H1 (cell line): Measurements from ENCODE around the gene LMX1B. TPM values are rescaled to one million over a fixed set of nuclear protein-coding genes. Genes with fewer than 3 reads are reported as not detected.

Source experiments
- CTCF ChIA-PET: fragments of 300-600 bp; sonication (Branson Sonifier 250); formaldehyde crosslinking; loops from one replicate; lab custom pipeline; 2021; ENCODE audit not compliant: partially characterized antibody; lab: Charles Lee
- POLR2A ChIA-PET: fragments of 300-600 bp; sonication (Branson Sonifier 250); formaldehyde crosslinking; loops from one replicate; lab custom pipeline; 2021; ENCODE audit warnings: inconsistent platforms; ENCODE audit not compliant: partially characterized antibody; lab: Charles Lee
- DNase-seq, 2 experiments: peaks; one replicate each; pipeline versions ENCODE4 v3.0.0 to v3.0.0-alpha.2; 2010 to 2022; ENCODE audit warnings: low spot score in 2 of 2, low read depth in 1 of 2, mixed read lengths in 1 of 2
- FAIRE-seq: peaks from 2 replicates; lab custom pipeline; 2011; peaks lifted over from hg19 to GRCh38; lab: Jason Lieb, UNC
- H2AFZ ChIP-seq: 2 replicates; pipeline ENCODE4 v1.8.1; 2012; ENCODE audit warnings: low read length, inconsistent platforms
- H2AK5ac ChIP-seq: 2 replicates; pipeline ENCODE4 v1.6.1; 2013; ENCODE audit warnings: low read depth, low read length
- H2BK120ac ChIP-seq: replicated peaks from 2 replicates; pipeline ENCODE3; 2013; ENCODE audit warnings: low read depth, low read length, inconsistent platforms
- H2BK12ac ChIP-seq: 2 replicates; pipeline ENCODE4 v1.6.1; 2013; ENCODE audit warnings: low read depth, low read length
- H2BK15ac ChIP-seq: 2 replicates; pipeline ENCODE4 v1.6.1; 2013; ENCODE audit warnings: low read length
- H2BK20ac ChIP-seq: 2 replicates; pipeline ENCODE4 v1.6.1; 2013; ENCODE audit warnings: low read length
- H2BK5ac ChIP-seq: 2 replicates; pipeline ENCODE4 v1.6.1; 2013; ENCODE audit warnings: low read depth, low read length
- H3K14ac ChIP-seq: 2 replicates; pipeline ENCODE4 v1.6.1; 2013; ENCODE audit warnings: inconsistent platforms; ENCODE audit not compliant: insufficient read length
- H3K18ac ChIP-seq: 2 replicates; pipeline ENCODE4 v1.6.1; 2013; ENCODE audit warnings: low read length; ENCODE audit errors: extremely low read depth
- H3K23ac ChIP-seq: 2 replicates; pipeline ENCODE4 v1.6.1; 2013; ENCODE audit warnings: inconsistent platforms; ENCODE audit not compliant: insufficient read length
- H3K23me2 ChIP-seq: 2 replicates; pipeline ENCODE4 v1.6.1; 2013; ENCODE audit warnings: low read depth, low read length
- H3K27ac ChIP-seq: 2 replicates; pipeline ENCODE4 v1.6.1; 2011; ENCODE audit warnings: low read depth, low read length, inconsistent platforms
- H3K27me3 ChIP-seq, 4 experiments: replicated peaks in 1 of 4; 1 replicate in 1 of 4; 2 replicates in 3 of 4; pipeline versions ENCODE4 v1.6.1 to v1.8.1; 2011 to 2013; ENCODE audit warnings: low read length in 3 of 4, mild to moderate bottlenecking in 3 of 4, inconsistent platforms in 2 of 4, mixed read lengths in 2 of 4, moderate library complexity in 1 of 4; ENCODE audit not compliant: control insufficient read depth in 3 of 4, insufficient read depth in 3 of 4; ENCODE audit errors: extremely low read depth in 1 of 4
- H3K36me3 ChIP-seq, 4 experiments: 2 replicates each; pipeline versions ENCODE4 v1.6.1 to v1.8.1; 2011 to 2013; ENCODE audit warnings: mild to moderate bottlenecking in 4 of 4, low read length in 3 of 4, moderate library complexity in 2 of 4, control low read depth in 1 of 4, inconsistent platforms in 1 of 4; ENCODE audit not compliant: insufficient read depth in 4 of 4, control insufficient read depth in 2 of 4
- H3K4ac ChIP-seq: replicated peaks from 2 replicates; pipeline ENCODE3; 2013; ENCODE audit warnings: low read length, low read depth, mixed read lengths, inconsistent platforms; ENCODE audit not compliant: insufficient read length
- H3K4me1 ChIP-seq, 4 experiments: replicated peaks in 1 of 4; 1 replicate in 1 of 4; 2 replicates in 3 of 4; pipeline versions ENCODE4 v1.6.1 to v1.8.1; 2011 to 2013; ENCODE audit warnings: low read length in 3 of 4, inconsistent platforms in 2 of 4, mixed read lengths in 1 of 4; ENCODE audit not compliant: insufficient read depth in 4 of 4, control insufficient read depth in 3 of 4
- H3K4me2 ChIP-seq, 2 experiments: 2 replicates each; pipeline versions ENCODE4 v1.6.1 to v1.8.1; 2011 to 2013; ENCODE audit warnings: low read depth in 2 of 2, low read length in 2 of 2, control low read depth in 1 of 2, inconsistent platforms in 1 of 2, mild to moderate bottlenecking in 1 of 2; ENCODE audit not compliant: insufficient read depth in 1 of 2
- H3K4me3 ChIP-seq, 4 experiments: fragments of 200-600, 300-600 bp in 1 of 4; sonication (generic), shearing (Covaris generic), sonication (Bioruptor Twin) in 1 of 4; 2 replicates each; pipeline versions ENCODE4 v1.5.1 to v1.8.1; 2011 to 2016; ENCODE audit warnings: low read length in 4 of 4, low read depth in 3 of 4, control low read depth in 2 of 4, inconsistent platforms in 2 of 4, mild to moderate bottlenecking in 2 of 4, mixed read lengths in 1 of 4, moderate library complexity in 1 of 4; ENCODE audit not compliant: insufficient read depth in 2 of 4; ENCODE audit errors: extremely low read depth in 1 of 4
- H3K56ac ChIP-seq: replicated peaks from 2 replicates; pipeline ENCODE3; 2013; ENCODE audit warnings: low read depth, mild to moderate bottlenecking, mixed read lengths, low read length, inconsistent platforms; ENCODE audit not compliant: insufficient read length
- H3K79me1 ChIP-seq: 2 replicates; pipeline ENCODE4 v1.6.1; 2013; ENCODE audit warnings: low read depth, low read length, control low read depth
- H3K79me2 ChIP-seq, 2 experiments: 2 replicates each; pipeline versions ENCODE4 v1.6.1 to v1.8.1; 2012 to 2013; ENCODE audit warnings: low read length in 2 of 2, mild to moderate bottlenecking in 2 of 2, inconsistent platforms in 1 of 2; ENCODE audit not compliant: insufficient read depth in 2 of 2, control insufficient read depth in 1 of 2
- H3K9ac ChIP-seq, 4 experiments: replicated peaks in 1 of 4; 1 replicate in 1 of 4; 2 replicates in 3 of 4; pipeline versions ENCODE4 v1.6.1 to v1.8.1; 2011 to 2013; ENCODE audit warnings: low read depth in 3 of 4, low read length in 3 of 4, control low read depth in 2 of 4, mild to moderate bottlenecking in 2 of 4, moderate library complexity in 2 of 4, inconsistent platforms in 1 of 4; ENCODE audit errors: extremely low read depth in 1 of 4
- H3K9me3 ChIP-seq, 2 experiments: 2 replicates each; pipeline versions ENCODE4 v1.6.1 to v1.8.1; 2012 to 2013; ENCODE audit warnings: mild to moderate bottlenecking in 2 of 2, moderate library complexity in 2 of 2, control low read depth in 1 of 2, inconsistent platforms in 1 of 2, low read depth in 1 of 2, low read length in 1 of 2, mixed read lengths in 1 of 2; ENCODE audit not compliant: insufficient read depth in 2 of 2
- H4K20me1 ChIP-seq, 2 experiments: replicated peaks in 1 of 2; 2 replicates each; pipeline versions ENCODE3 to v1.8.1; 2011 to 2013; ENCODE audit warnings: inconsistent platforms in 2 of 2, low read length in 2 of 2, mild to moderate bottlenecking in 1 of 2; ENCODE audit not compliant: insufficient read depth in 2 of 2, control insufficient read depth in 1 of 2
- H4K5ac ChIP-seq: 2 replicates; pipeline ENCODE4 v1.6.1; 2013; ENCODE audit warnings: low read length, low read depth, mixed read lengths, inconsistent platforms; ENCODE audit not compliant: insufficient read length
- H4K8ac ChIP-seq: 2 replicates; pipeline ENCODE4 v1.8.0; 2013; ENCODE audit warnings: mild to moderate bottlenecking, moderate library complexity, low read length, inconsistent platforms; ENCODE audit not compliant: insufficient read depth; ENCODE audit errors: extremely low read depth
- H4K91ac ChIP-seq: replicated peaks from 2 replicates; pipeline ENCODE3; 2013; ENCODE audit warnings: low read length, mixed read lengths, inconsistent platforms; ENCODE audit not compliant: insufficient read length
- POU5F1 ChIP-seq: IDR thresholded peaks from 2 replicates; pipeline ENCODE4 v1.6.1; 2011; ENCODE audit warnings: low read depth, mild to moderate bottlenecking, low read length, moderate library complexity
- TAF7 ChIP-seq: optimal IDR thresholded peaks from 2 replicates; pipeline ENCODE3; 2011; ENCODE audit warnings: low read depth, mild to moderate bottlenecking, inconsistent platforms, low read length, moderate library complexity, borderline replicate concordance
- WGBS, 2 experiments: shearing (Covaris generic) in 1 of 2; methylation state at CpG; one replicate each; pipeline versions ENCODE4 v1.1.6 to v1.1.7; 2013 to 2015; ENCODE audit warnings: low lambda C conversion rate in 2 of 2, mixed read lengths in 2 of 2, inconsistent platforms in 1 of 2, low coverage in 1 of 2, missing lambda C conversion rate in 1 of 2; ENCODE audit not compliant: insufficient replicate concordance in 2 of 2, insufficient coverage in 1 of 2, insufficient read length in 1 of 2; ENCODE audit errors: extremely low coverage in 1 of 2, missing lambda C conversion rate in 1 of 2; 5-methylcytosine and 5-hydroxymethylcytosine counted together
- polyA plus RNA-seq, 7 experiments: library from polyadenylated mRNA; depleted of rRNA in 3 of 7; stranded (reverse) in 5 of 7; unstranded in 2 of 7; fragments of >200 nt in 5 of 7; fragments of 200-250 nt in 2 of 7; gene quantifications; 1 replicate in 5 of 7; 2 replicates in 1 of 7; 4 replicates in 1 of 7; pipeline versions ENCODE4 v1.2.1 to v1.2.3, GENCODE V29; 2011 to 2013; ENCODE audit warnings: missing spikeins in 2 of 7, mixed read lengths in 2 of 7
- total RNA-seq: library from RNA; stranded (reverse); fragmentation: NEBNext Ultra II Directional; extraction: Animal tissue kit (Norgen Biotek cat#: 25700); gene quantifications from 2 replicates; pipeline ENCODE4 v1.2.1, GENCODE V29; 2021

Gene LMX1B
- total and polyA plus RNA-seq, 2 of the 8 experiments (the other 6 are each of a cell fraction or from before 2014, with no cell fraction given), result 0.09 to 0.37 TPM

GRCh38 chr9:126695186-126695585 lies 81.5 kb downstream of the LMX1B start:
- Histone ChIP-seq H3K4me3 (no peak overlapping the region), H3K23me2 (no peaks in the 10 kb centered on the region), H3K79me2 (no peaks in the 10 kb centered on the region), H3K36me3 (no peaks in the 10 kb centered on the region), H3K4me1 (peaks cover 0 to 5% (median 2%) of the 10 kb centered on the region in 4 experiments; a peak in 3 of 7 replicates), H3K18ac (no peak overlapping the region; the same call in 1 of the 2 replicates), H2BK120ac (no peak overlapping the region), H3K56ac (no peak overlapping the region), H3K14ac (no peak overlapping the region), H3K27ac (no peak overlapping the region), H2BK12ac (no peak overlapping the region), H3K79me1 (no peaks in the 10 kb centered on the region), H3K4me2 (no peak overlapping the region), H4K20me1 (peaks cover 0 to 4% of the 10 kb centered on the region in 2 experiments), H3K9me3 (no peaks in the 10 kb centered on the region), H3K4ac (no peak overlapping the region), H2BK15ac (no peak overlapping the region), H2BK5ac (no peak overlapping the region), H3K27me3 (no peaks in the 10 kb centered on the region; a peak in 2 of 7 replicates), H3K23ac (no peak overlapping the region), H4K8ac (no peak overlapping the region), H4K5ac (no peak overlapping the region), H2BK20ac (no peak overlapping the region), H4K91ac (peak overlapping the region; percentile 17), H2AFZ (no peak overlapping the region), H3K9ac (no peak overlapping the region), H2AK5ac (no peak overlapping the region)
- DNase-seq (no peak), FAIRE-seq (no peak)
- TF ChIP-seq TAF7 (no peak), POU5F1 (no peak)
- WGBS, 2 experiments, result 84% methylated on average over 13 of the region's 14 CpGs; no CpG with 5 or more reads in 1 of the 2 experiments
- CTCF ChIA-PET, result interaction anchor here (1.0 to 3.1 kb wide), 10 partner anchors 9 to 86 kb away, joined by 3 to 47 read pairs (median 4); no protein-coding TSS in a partner anchor
- POLR2A ChIA-PET, result interaction anchor here (1.3 kb wide), 1 partner anchor 8 kb away, joined by 6 read pairs; no protein-coding TSS in a partner anchor
